Endodermal cell (in vitro differentiated cells): Measurements from ENCODE around the gene MYL7. TPM values are rescaled to one million over a fixed set of nuclear protein-coding genes. Genes with fewer than 3 reads are reported as not detected.

Source experiments
- DNase-seq: peaks from one replicate; pipeline ENCODE4 v3.0.0-alpha.2; 2017
- H3K27ac ChIP-seq: 2 replicates; pipeline ENCODE4 v1.5.1; 2013; ENCODE audit warnings: mild to moderate bottlenecking, low read depth, low read length, moderate library complexity
- H3K27me3 ChIP-seq: 2 replicates; pipeline ENCODE4 v1.6.1; 2013; ENCODE audit warnings: mild to moderate bottlenecking, low read length, moderate library complexity; ENCODE audit not compliant: insufficient read depth, control insufficient read depth, poor library complexity, severe bottlenecking
- H3K36me3 ChIP-seq: 2 replicates; pipeline ENCODE4 v1.7.0; 2013; ENCODE audit warnings: mild to moderate bottlenecking, low read length, moderate library complexity; ENCODE audit not compliant: control insufficient read depth, insufficient read depth
- H3K4me1 ChIP-seq: one replicate; pipeline ENCODE4 v1.7.0; 2013; ENCODE audit warnings: low read length; ENCODE audit not compliant: control insufficient read depth, insufficient read depth
- H3K4me3 ChIP-seq: 2 replicates; pipeline ENCODE4 v1.5.1; 2013; ENCODE audit warnings: mild to moderate bottlenecking, low read length, moderate library complexity
- H3K9ac ChIP-seq: 2 replicates; pipeline ENCODE4 v1.6.1; 2013; ENCODE audit warnings: mild to moderate bottlenecking, low read length, moderate library complexity; ENCODE audit not compliant: poor library complexity, severe bottlenecking; ENCODE audit errors: extremely low read depth
- H3K9me3 ChIP-seq: 2 replicates; pipeline ENCODE4 v1.6.1; 2013; ENCODE audit warnings: mild to moderate bottlenecking, low read length, moderate library complexity; ENCODE audit not compliant: control insufficient read depth
- H3K27ac Mint-ChIP-seq: 2 replicates; pipeline ENCODE4 v1.8.0; 2020; ENCODE audit warnings: mixed read lengths
- H3K27me3 Mint-ChIP-seq: 2 replicates; pipeline ENCODE4 v1.8.0; 2021; ENCODE audit warnings: mild to moderate bottlenecking, mixed read lengths; ENCODE audit not compliant: insufficient read depth
- H3K36me3 Mint-ChIP-seq: 2 replicates; pipeline ENCODE4 v1.8.0; 2020; ENCODE audit warnings: low read depth, mixed read lengths
- H3K4me1 Mint-ChIP-seq: 2 replicates; pipeline ENCODE4 v1.8.0; 2020; ENCODE audit warnings: mixed read lengths
- H3K4me3 Mint-ChIP-seq: 2 replicates; pipeline ENCODE4 v1.8.0; 2020; ENCODE audit warnings: mild to moderate bottlenecking, moderate library complexity, mixed read lengths
- H3K9me3 Mint-ChIP-seq: 2 replicates; pipeline ENCODE4 v1.8.0; 2020; ENCODE audit warnings: mild to moderate bottlenecking, mixed read lengths
- WGBS, 2 experiments: methylation state at CpG; one replicate each; pipeline versions ENCODE4 v1.1.5 to v1.1.7; 2013; ENCODE audit warnings: missing lambda C conversion rate in 2 of 2, mixed read lengths in 1 of 2; ENCODE audit not compliant: insufficient coverage in 1 of 2, insufficient read length in 1 of 2; 5-methylcytosine and 5-hydroxymethylcytosine counted together
- total RNA-seq, 2 donors: library from RNA; stranded (reverse); fragmentation: NEBNext Ultra II Directional in 1 of 2; extraction: Animal tissue kit (Norgen Biotek cat#: 25700) in 1 of 2; gene quantifications; 2 replicates in 1 of 2; 3 replicates in 1 of 2; pipeline ENCODE4 v1.2.1, GENCODE V29; 2021
- TF ChIP-seq, protein P1 (sequence below): fragments of 200-600 bp; sonication (generic); conservative IDR thresholded peaks from 2 replicates; pipeline ENCODE4 v1.5.0; 2021; ENCODE audit warnings: antibody characterized with exemption, mild to moderate bottlenecking

The MYL7 gene
- total RNA-seq, 2 donors from 2014 or later: 115 to 120 TPM

GRCh38 chr7:44102846-44103565 lies 38.1 kb downstream of the MYL7 start:
- no peaks in the 10 kb centered on the region for H3K9me3 ChIP-seq
- peaks cover 21% of the 10 kb centered on the region for H3K27me3 Mint-ChIP-seq
- no peak overlapping the region for H3K27ac ChIP-seq
- H3K9me3 Mint-ChIP-seq: no peaks in the 10 kb centered on the region
- H3K27ac Mint-ChIP-seq: no peak overlapping the region
- H3K4me3 ChIP-seq: no peak overlapping the region
- H3K36me3 Mint-ChIP-seq: no peaks in the 10 kb centered on the region
- 78 to 87% methylated on average over 7 to 8 of the region's 8 CpGs for WGBS, 2 experiments
- H3K4me1 Mint-ChIP-seq: peaks cover 8% of the 10 kb centered on the region
- no peaks in the 10 kb centered on the region for H3K4me1 ChIP-seq
- no peak for DNase-seq
- no peaks in the 10 kb centered on the region for H3K36me3 ChIP-seq
- H3K9ac ChIP-seq: no peak overlapping the region
- H3K27me3 ChIP-seq: peaks cover 5% of the 10 kb centered on the region
- H3K4me3 Mint-ChIP-seq: peak overlapping the region; percentile 66
- TF ChIP-seq, protein P1, sequence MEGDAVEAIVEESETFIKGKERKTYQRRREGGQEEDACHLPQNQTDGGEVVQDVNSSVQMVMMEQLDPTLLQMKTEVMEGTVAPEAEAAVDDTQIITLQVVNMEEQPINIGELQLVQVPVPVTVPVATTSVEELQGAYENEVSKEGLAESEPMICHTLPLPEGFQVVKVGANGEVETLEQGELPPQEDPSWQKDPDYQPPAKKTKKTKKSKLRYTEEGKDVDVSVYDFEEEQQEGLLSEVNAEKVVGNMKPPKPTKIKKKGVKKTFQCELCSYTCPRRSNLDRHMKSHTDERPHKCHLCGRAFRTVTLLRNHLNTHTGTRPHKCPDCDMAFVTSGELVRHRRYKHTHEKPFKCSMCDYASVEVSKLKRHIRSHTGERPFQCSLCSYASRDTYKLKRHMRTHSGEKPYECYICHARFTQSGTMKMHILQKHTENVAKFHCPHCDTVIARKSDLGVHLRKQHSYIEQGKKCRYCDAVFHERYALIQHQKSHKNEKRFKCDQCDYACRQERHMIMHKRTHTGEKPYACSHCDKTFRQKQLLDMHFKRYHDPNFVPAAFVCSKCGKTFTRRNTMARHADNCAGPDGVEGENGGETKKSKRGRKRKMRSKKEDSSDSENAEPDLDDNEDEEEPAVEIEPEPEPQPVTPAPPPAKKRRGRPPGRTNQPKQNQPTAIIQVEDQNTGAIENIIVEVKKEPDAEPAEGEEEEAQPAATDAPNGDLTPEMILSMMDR: no peak

DNA sequence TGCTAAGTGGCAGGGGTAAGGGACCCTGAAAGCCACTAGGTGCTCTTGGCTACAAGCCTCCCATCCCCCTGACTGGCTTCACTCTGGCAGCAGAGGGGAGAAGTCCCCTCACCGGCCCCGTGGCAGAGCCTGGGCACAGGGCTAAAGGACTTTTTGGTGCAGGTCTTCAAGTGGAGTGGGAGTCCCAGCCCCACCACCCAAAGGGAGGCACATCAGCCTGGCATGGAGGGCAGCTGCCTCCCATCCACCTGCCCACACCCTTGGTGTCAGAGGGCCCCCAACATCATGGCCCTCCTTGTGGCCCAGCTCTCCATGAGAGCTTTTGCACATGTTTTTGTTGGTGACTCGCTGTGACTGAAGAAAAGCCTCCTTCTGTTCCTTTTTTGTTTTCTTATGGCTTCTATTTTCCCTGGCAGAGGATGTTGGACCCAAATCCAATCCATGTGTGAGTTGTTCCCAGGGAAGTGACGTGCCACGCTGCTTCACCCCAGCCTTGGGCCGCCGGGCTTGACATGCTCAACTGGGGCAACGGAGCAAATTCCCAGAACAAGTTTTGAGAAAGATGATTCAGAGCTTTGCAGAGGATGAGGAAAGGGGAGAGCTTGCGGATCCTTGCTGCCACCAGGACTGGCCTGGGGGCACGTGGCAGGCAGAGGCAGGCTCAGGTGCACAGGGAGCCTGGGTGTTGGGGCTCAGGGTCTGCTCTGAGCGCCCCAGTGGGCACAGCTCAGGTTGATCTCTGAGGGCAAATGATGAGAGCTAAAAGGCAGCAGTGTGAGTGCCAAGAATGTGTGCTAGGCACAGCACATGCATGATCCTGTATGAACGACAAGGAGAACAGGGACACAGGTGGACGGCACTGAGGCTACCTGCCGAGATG lies 38.9 kb downstream of the MYL7 start:
- WGBS, 2 experiments: 91 to 92% methylated on average over 3 to 14 of the region's 14 CpGs
- Histone ChIP-seq H3K9me3 (no peaks in the 10 kb centered on the region), H3K27me3 (peaks cover 5% of the 10 kb centered on the region), H3K4me3 (no peak overlapping the region), H3K9ac (no peak overlapping the region), H3K4me1 (no peaks in the 10 kb centered on the region), H3K36me3 (no peaks in the 10 kb centered on the region), H3K27ac (no peak overlapping the region)
- TF ChIP-seq, protein P1: no peak
- Mint-ChIP-seq H3K4me1 (peaks cover 8% of the 10 kb centered on the region), H3K36me3 (no peaks in the 10 kb centered on the region), H3K9me3 (no peaks in the 10 kb centered on the region), H3K4me3 (no peak overlapping the region), H3K27ac (no peak overlapping the region), H3K27me3 (peaks cover 21% of the 10 kb centered on the region)
- DNase-seq: no peak

DNA sequence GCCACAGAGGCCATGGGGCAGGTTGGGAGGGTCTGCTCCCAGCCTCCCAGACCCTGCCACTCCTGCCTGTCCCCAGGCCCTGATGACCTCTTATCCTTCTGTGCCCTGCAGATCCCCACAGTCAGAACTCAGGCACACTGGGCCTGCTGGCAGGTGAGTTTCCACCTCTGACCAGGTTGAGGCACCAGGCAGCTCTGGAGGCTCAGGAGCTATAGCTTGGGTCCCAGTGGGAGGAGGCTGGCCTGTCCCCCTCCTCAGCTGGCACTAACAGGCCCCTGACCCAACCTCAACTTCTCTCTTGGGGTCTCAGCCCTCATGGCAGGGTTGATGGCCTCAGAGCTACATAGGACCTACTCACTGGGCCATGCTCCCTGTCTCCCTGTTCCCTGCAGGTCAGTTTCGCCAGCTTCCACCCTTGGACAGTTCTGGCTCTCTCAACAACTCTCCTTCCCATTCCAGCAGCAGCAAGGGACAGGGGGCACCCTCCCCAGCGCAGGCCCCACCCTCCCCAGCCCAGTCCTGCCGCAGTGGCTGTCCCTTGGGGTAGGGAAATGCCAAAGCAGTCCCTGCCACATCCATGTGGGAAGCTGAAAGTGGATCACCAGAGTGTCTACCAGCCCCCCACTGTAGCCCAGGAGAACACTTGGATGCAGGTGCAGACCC lies 39.7 kb downstream of the MYL7 start:
- Histone ChIP-seq H3K9ac (no peak overlapping the region), H3K27me3 (peaks cover 5% of the 10 kb centered on the region), H3K4me1 (no peaks in the 10 kb centered on the region), H3K4me3 (no peak overlapping the region), H3K9me3 (no peaks in the 10 kb centered on the region), H3K36me3 (no peaks in the 10 kb centered on the region), H3K27ac (no peak overlapping the region)
- Mint-ChIP-seq H3K4me1 (peaks cover 8% of the 10 kb centered on the region), H3K9me3 (no peaks in the 10 kb centered on the region), H3K36me3 (no peaks in the 10 kb centered on the region), H3K27ac (no peak overlapping the region), H3K27me3 (peaks cover 21% of the 10 kb centered on the region), H3K4me3 (no peak overlapping the region)
- no peak for DNase-seq
- TF ChIP-seq, protein P1: no peak
- 93% methylated on average over 3 of the region's 3 CpGs; no CpG with 5 or more reads in 1 of the 2 experiments for WGBS, 2 experiments
